Measurements from ENCODE around the gene LTA.
A peak's percentile ranks its signal among the peaks of the same experiment; 100 is the strongest.

Gene LTA

GRCh38 chr6:31577579-31577966, 5.5 kb downstream of the LTA start:
- Histone ChIP-seq H3K4me3 (peak overlapping the region; percentile 71 to 89 (median 85); a peak in 19 of 20 replicates), H3K9me3 (replicated peaks in 1 of 11) (no peaks in the 10 kb centered on the region), H3K36me3 (peaks cover 18 to 28% (median 26%) of the 10 kb centered on the region in 11 experiments), H3K27me3 (no peaks in the 10 kb centered on the region), H3K4me2 (peak overlapping the region; percentile 90 to 100 (median 96)), H3K4me1 (peaks cover 78 to 97% (median 93%) of the 10 kb centered on the region in 10 experiments), H3K27ac (peak overlapping the region in 7 of 11 experiments; percentile 83 to 93 (median 90); a peak in 11 of 22 replicates), H4K20me1 (peaks cover 0 to 31% (median 17%) of the 10 kb centered on the region in 11 experiments; a peak in 15 of 22 replicates), H3K9ac (peak overlapping the region; percentile 82 to 94 (median 87); a peak in 19 of 22 replicates)
- no peak for TF ChIP-seq Cebpa-rat (IDR thresholded peaks at IDR 0.05)

- Histone ChIP-seq H3K27me3 (no peaks in the 10 kb centered on the region), H3K36me3 (peaks cover 18 to 28% (median 26%) of the 10 kb centered on the region in 11 experiments), H3K4me1 (peaks cover 80 to 96% (median 91%) of the 10 kb centered on the region in 10 experiments), H3K4me3 (peak overlapping the region in 8 of 10 experiments; percentile 79 to 89 (median 86); a peak in 13 of 20 replicates), H3K9ac (peak overlapping the region in 6 of 11 experiments; percentile 84 to 94 (median 86); a peak in 6 of 22 replicates), H4K20me1 (peaks cover 0 to 31% (median 17%) of the 10 kb centered on the region in 11 experiments; a peak in 15 of 22 replicates), H3K27ac (peak overlapping the region in 2 of 11 experiments; percentile 90 to 93; a peak in 1 of 22 replicates), H3K4me2 (peak overlapping the region; percentile 90 to 100 (median 96)), H3K9me3 (replicated peaks in 1 of 11) (no peaks in the 10 kb centered on the region)
- no peak for TF ChIP-seq Cebpa-rat (IDR thresholded peaks at IDR 0.05)
Observed at GRCh38 chr6:31578184-31579118, 6.4 kb downstream of the LTA start.

GRCh38 chr6:31579119-31579505, 7.0 kb downstream of the LTA start:
- no peak overlapping the region for H3K4me3 ChIP-seq
- no peak overlapping the region for H3K27ac ChIP-seq
- no peak for TF ChIP-seq Cebpa-rat (IDR thresholded peaks at IDR 0.05)
- H4K20me1 ChIP-seq = peaks cover 0 to 31% (median 17%) of the 10 kb centered on the region in 11 experiments; a peak in 15 of 22 replicates
- peaks cover 80 to 95% (median 86%) of the 10 kb centered on the region in 10 experiments for H3K4me1 ChIP-seq
- peaks cover 18 to 28% (median 26%) of the 10 kb centered on the region in 11 experiments for H3K36me3 ChIP-seq
- H3K9me3 ChIP-seq (replicated peaks in 1 of 11) = no peaks in the 10 kb centered on the region
- H3K9ac ChIP-seq = no peak overlapping the region
- peak overlapping the region; percentile 90 to 100 (median 96); a peak in 20 of 22 replicates for H3K4me2 ChIP-seq
- H3K27me3 ChIP-seq = no peaks in the 10 kb centered on the region

- Histone ChIP-seq H3K27me3 (no peaks in the 10 kb centered on the region), H3K4me3 (peak overlapping the region in 2 of 10 experiments; percentile 70 to 73; a peak in 1 of 20 replicates), H3K27ac (peak overlapping the region in 8 of 11 experiments; percentile 2 to 88 (median 83); a peak in 11 of 22 replicates), H4K20me1 (peaks cover 0 to 31% (median 17%) of the 10 kb centered on the region in 11 experiments; a peak in 15 of 22 replicates), H3K4me1 (peaks cover 80 to 95% (median 82%) of the 10 kb centered on the region in 10 experiments), H3K9ac (peak overlapping the region in 2 of 11 experiments; percentile 87 to 89; a peak in 3 of 22 replicates), H3K4me2 (peak overlapping the region; percentile 90 to 100 (median 96)), H3K36me3 (peaks cover 18 to 28% (median 26%) of the 10 kb centered on the region in 11 experiments), H3K9me3 (replicated peaks in 1 of 11) (no peaks in the 10 kb centered on the region)
- TF ChIP-seq Cebpa-rat (IDR thresholded peaks at IDR 0.05) = no peak
Observed at GRCh38 chr6:31579546-31580437, 7.7 kb downstream of the LTA start.

- Histone ChIP-seq H3K9ac (peak overlapping the region; percentile 80 to 89 (median 86); a peak in 21 of 22 replicates), H3K4me1 (peaks cover 81 to 95% (median 83%) of the 10 kb centered on the region in 10 experiments), H3K27me3 (no peaks in the 10 kb centered on the region), H3K36me3 (peaks cover 18 to 28% (median 26%) of the 10 kb centered on the region in 11 experiments), H3K9me3 (replicated peaks in 1 of 11) (no peaks in the 10 kb centered on the region), H3K27ac (peak overlapping the region; percentile 61 to 88 (median 83); a peak in 18 of 22 replicates), H3K4me2 (peak overlapping the region; percentile 90 to 100 (median 96)), H4K20me1 (peaks cover 0 to 31% (median 17%) of the 10 kb centered on the region in 11 experiments; a peak in 15 of 22 replicates), H3K4me3 (peak overlapping the region; percentile 69 to 81 (median 76); a peak in 18 of 20 replicates)
- peak in 4 of 11 experiments; percentile 21 to 79 (median 30); a peak in 3 of 22 replicates for TF ChIP-seq Cebpa-rat (IDR thresholded peaks at IDR 0.05)
Observed at GRCh38 chr6:31580438-31580740, 8.3 kb downstream of the LTA start.

GRCh38 chr6:31580807-31581433, 8.8 kb downstream of the LTA start:
- H3K27me3 ChIP-seq = no peaks in the 10 kb centered on the region
- no peaks in the 10 kb centered on the region for H3K9me3 ChIP-seq (replicated peaks in 1 of 11)
- peak overlapping the region; percentile 61 to 88 (median 83); a peak in 21 of 22 replicates for H3K27ac ChIP-seq
- TF ChIP-seq Cebpa-rat (IDR thresholded peaks at IDR 0.05) = no peak
- H3K36me3 ChIP-seq = peaks cover 18 to 28% (median 26%) of the 10 kb centered on the region in 11 experiments
- peak overlapping the region; percentile 69 to 81 (median 76) for H3K4me3 ChIP-seq
- H3K9ac ChIP-seq = peak overlapping the region; percentile 80 to 89 (median 86)
- peaks cover 81 to 96% (median 87%) of the 10 kb centered on the region in 10 experiments for H3K4me1 ChIP-seq
- peak overlapping the region; percentile 90 to 100 (median 96) for H3K4me2 ChIP-seq
- H4K20me1 ChIP-seq = peaks cover 0 to 27% (median 17%) of the 10 kb centered on the region in 11 experiments; a peak in 15 of 22 replicates

GRCh38 chr6:31581434-31582229, 9.5 kb downstream of the LTA start:
- H3K27me3 ChIP-seq = no peaks in the 10 kb centered on the region
- H4K20me1 ChIP-seq = peaks cover 0 to 20% (median 13%) of the 10 kb centered on the region in 11 experiments; a peak in 15 of 22 replicates
- peak overlapping the region; percentile 69 to 81 (median 76) for H3K4me3 ChIP-seq
- peak overlapping the region; percentile 61 to 88 (median 83); a peak in 21 of 22 replicates for H3K27ac ChIP-seq
- H3K4me2 ChIP-seq = peak overlapping the region; percentile 90 to 100 (median 96)
- peak overlapping the region; percentile 80 to 89 (median 86) for H3K9ac ChIP-seq
- TF ChIP-seq Cebpa-rat (IDR thresholded peaks at IDR 0.05) = no peak
- H3K9me3 ChIP-seq (replicated peaks in 1 of 11) = no peaks in the 10 kb centered on the region
- H3K36me3 ChIP-seq = peaks cover 18 to 26% (median 24%) of the 10 kb centered on the region in 11 experiments
- peaks cover 81 to 96% (median 91%) of the 10 kb centered on the region in 10 experiments for H3K4me1 ChIP-seq

Measured in BLaER1 treated with 17β-estradiol and CSF1 and Interleukin-3, amounts not matched to agents 10 nM and 100 nM (cell line).